Osteoblast (primary cell): ENCODE data around the gene SCYGR7. TPM values are rescaled to one million over a fixed set of nuclear protein-coding genes. Genes with fewer than 3 reads are reported as not detected.

Experiments used
- DNase-seq: peaks from one replicate; pipeline ENCODE4 v3.0.0; 2011; ENCODE audit warnings: low spot score, mixed read lengths; ENCODE audit not compliant: insufficient read length; ENCODE audit errors: missing footprints
- H2AFZ ChIP-seq: 2 replicates; pipeline ENCODE4 v1.6.0; 2011; ENCODE audit warnings: mild to moderate bottlenecking, low read length
- H3K27ac ChIP-seq: 2 replicates; pipeline ENCODE4 v1.5.1; 2011; ENCODE audit warnings: mild to moderate bottlenecking, low read depth, low read length, moderate library complexity
- H3K27me3 ChIP-seq: 2 replicates; pipeline ENCODE4 v1.6.0; 2012; ENCODE audit warnings: mild to moderate bottlenecking, control low read depth, inconsistent platforms, low read length, moderate library complexity; ENCODE audit not compliant: insufficient read depth
- H3K36me3 ChIP-seq: 2 replicates; pipeline ENCODE4 v1.5.1; 2011; ENCODE audit warnings: mild to moderate bottlenecking, low read length, control low read depth, moderate library complexity; ENCODE audit not compliant: insufficient read depth
- H3K4me1 ChIP-seq: 2 replicates; pipeline ENCODE4 v1.5.1; 2011; ENCODE audit warnings: mild to moderate bottlenecking, low read length, control low read depth, moderate library complexity; ENCODE audit not compliant: insufficient read depth
- H3K4me2 ChIP-seq: 2 replicates; pipeline ENCODE4 v1.6.0; 2011; ENCODE audit warnings: mild to moderate bottlenecking, low read length; ENCODE audit not compliant: insufficient read depth
- H3K4me3 ChIP-seq: fragments of 200-600 bp; sonication (generic); 3 replicates; pipeline ENCODE4 v1.5.1; 2012; ENCODE audit warnings: mild to moderate bottlenecking, low read length, inconsistent platforms; ENCODE audit not compliant: insufficient read depth
- H3K79me2 ChIP-seq: 2 replicates; pipeline ENCODE4 v1.6.0; 2012; ENCODE audit warnings: mild to moderate bottlenecking, low read length, control low read depth, inconsistent platforms; ENCODE audit not compliant: insufficient read depth
- H3K9me3 ChIP-seq: 2 replicates; pipeline ENCODE4 v1.5.1; 2011; ENCODE audit warnings: low read depth, low read length, control low read depth
- H4K20me1 ChIP-seq: 2 replicates; pipeline ENCODE4 v1.6.0; 2012; ENCODE audit warnings: mild to moderate bottlenecking, low read length, control low read depth; ENCODE audit not compliant: insufficient read depth
- total RNA-seq: library from RNA; depleted of rRNA; stranded (reverse); fragments of >200 nt; gene quantifications from 2 replicates; pipeline ENCODE4 v1.2.3, GENCODE V29; 2012
- TF ChIP-seq, protein P1 (sequence below): IDR thresholded peaks from 2 replicates; pipeline ENCODE4 v1.5.1; 2011; ENCODE audit warnings: mild to moderate bottlenecking, low read depth, low read length, moderate library complexity; ENCODE audit errors: extremely low read depth

Gene SCYGR7
- total RNA-seq, 1 donor: not detected

GRCh38 chr2:227765788-227766372 is 37.7 kb downstream of the SCYGR7 start:
- H3K79me2 ChIP-seq: no peaks in the 10 kb centered on the region
- DNase-seq: peak; percentile 46
- no peaks in the 10 kb centered on the region for H3K4me1 ChIP-seq
- H4K20me1 ChIP-seq: no peaks in the 10 kb centered on the region
- no peak overlapping the region for H3K27ac ChIP-seq
- H3K36me3 ChIP-seq: no peaks in the 10 kb centered on the region
- TF ChIP-seq, protein P1, sequence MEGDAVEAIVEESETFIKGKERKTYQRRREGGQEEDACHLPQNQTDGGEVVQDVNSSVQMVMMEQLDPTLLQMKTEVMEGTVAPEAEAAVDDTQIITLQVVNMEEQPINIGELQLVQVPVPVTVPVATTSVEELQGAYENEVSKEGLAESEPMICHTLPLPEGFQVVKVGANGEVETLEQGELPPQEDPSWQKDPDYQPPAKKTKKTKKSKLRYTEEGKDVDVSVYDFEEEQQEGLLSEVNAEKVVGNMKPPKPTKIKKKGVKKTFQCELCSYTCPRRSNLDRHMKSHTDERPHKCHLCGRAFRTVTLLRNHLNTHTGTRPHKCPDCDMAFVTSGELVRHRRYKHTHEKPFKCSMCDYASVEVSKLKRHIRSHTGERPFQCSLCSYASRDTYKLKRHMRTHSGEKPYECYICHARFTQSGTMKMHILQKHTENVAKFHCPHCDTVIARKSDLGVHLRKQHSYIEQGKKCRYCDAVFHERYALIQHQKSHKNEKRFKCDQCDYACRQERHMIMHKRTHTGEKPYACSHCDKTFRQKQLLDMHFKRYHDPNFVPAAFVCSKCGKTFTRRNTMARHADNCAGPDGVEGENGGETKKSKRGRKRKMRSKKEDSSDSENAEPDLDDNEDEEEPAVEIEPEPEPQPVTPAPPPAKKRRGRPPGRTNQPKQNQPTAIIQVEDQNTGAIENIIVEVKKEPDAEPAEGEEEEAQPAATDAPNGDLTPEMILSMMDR: no peak
- no peaks in the 10 kb centered on the region for H3K27me3 ChIP-seq
- peak overlapping the region; percentile 50 for H2AFZ ChIP-seq
- no peak overlapping the region for H3K4me2 ChIP-seq
- H3K9me3 ChIP-seq: no peaks in the 10 kb centered on the region
- no peak overlapping the region for H3K4me3 ChIP-seq

DNA sequence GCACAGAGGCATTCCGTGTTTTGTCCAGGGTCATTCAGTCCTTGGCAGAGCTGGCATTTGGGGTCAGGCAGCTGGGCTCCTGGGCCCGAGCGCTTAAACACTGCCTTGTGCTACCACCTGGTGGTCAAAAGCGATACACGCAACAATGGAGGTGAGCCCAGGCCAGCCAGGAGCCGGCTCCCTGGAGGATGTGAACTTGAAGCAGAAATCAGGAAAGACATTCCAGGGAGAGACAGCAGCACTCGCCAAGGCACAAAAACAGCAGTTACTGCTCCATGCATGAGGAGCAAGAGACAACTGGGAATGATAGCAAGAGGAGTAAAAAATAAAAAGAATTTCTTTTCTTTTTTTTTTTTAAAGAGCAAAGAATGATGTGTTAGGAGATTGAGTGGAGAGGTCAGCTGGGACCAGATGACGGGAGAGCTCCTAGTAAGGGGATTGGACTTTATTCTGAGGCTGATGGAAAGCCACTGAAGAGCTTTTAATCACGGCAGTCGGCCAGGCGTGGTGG is 38.3 kb downstream of the SCYGR7 start:
- Histone ChIP-seq H3K36me3 (no peaks in the 10 kb centered on the region), H2AFZ (peak overlapping the region; percentile 50), H3K4me3 (no peak overlapping the region), H3K27me3 (no peaks in the 10 kb centered on the region), H3K4me1 (no peaks in the 10 kb centered on the region), H3K4me2 (no peak overlapping the region), H3K27ac (no peak overlapping the region), H4K20me1 (no peaks in the 10 kb centered on the region), H3K79me2 (no peaks in the 10 kb centered on the region), H3K9me3 (no peaks in the 10 kb centered on the region)
- peak; percentile 93 for DNase-seq
- TF ChIP-seq, protein P1: peak; percentile 86

DNA sequence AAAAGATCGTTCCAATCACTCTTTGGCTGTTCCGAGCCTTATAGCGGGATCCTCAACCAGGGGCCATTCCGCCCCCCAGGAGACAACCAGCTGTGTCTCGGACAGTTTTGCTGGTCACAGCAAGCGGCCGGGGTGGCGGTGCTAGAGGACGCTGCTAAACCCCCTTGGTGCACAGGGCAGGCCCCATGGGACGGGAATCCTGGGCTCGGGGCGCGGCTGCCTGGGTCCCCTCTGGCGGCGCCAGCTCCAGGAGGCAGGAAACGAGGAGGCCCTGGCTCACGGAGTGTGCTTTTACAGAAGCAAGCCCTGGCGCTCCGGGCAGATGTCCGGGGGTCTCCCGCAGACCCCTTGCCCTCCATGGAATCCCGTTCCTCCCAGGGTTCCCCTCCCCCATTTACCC is 39.7 kb downstream of the SCYGR7 start:
- H3K4me1 ChIP-seq: peaks cover 3% of the 10 kb centered on the region
- no peaks in the 10 kb centered on the region for H3K9me3 ChIP-seq
- no peaks in the 10 kb centered on the region for H4K20me1 ChIP-seq
- no peak overlapping the region for H3K4me2 ChIP-seq
- no peak overlapping the region for H3K27ac ChIP-seq
- H3K4me3 ChIP-seq: no peak overlapping the region
- TF ChIP-seq, protein P1: no peak
- no peaks in the 10 kb centered on the region for H3K36me3 ChIP-seq
- H3K79me2 ChIP-seq: no peaks in the 10 kb centered on the region
- DNase-seq: no peak
- no peaks in the 10 kb centered on the region for H3K27me3 ChIP-seq
- H2AFZ ChIP-seq: no peak overlapping the region

DNA sequence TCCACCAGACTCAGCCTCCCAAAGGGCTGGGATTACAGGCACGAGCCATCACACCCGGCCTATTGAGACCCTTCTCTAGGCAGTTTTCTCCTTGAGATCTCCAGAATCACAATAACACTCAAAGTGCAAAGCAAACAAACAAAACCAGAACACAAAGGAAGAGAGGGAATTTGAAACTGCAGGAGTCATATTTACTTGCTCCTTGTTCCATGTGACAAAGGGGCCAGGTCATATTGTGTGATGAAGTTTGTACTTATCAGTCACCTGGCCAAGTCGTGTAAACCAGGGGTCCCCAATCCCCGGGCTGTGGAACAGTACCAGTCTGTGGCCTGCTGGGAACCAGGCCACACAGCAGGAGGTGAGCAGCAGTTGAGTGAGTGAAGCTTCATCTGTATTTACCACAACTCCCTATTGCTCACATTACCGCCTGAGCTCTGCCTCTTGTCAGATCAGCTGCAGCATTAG is 44.1 kb downstream of the SCYGR7 start:
- no peak overlapping the region for H3K27ac ChIP-seq
- H3K4me1 ChIP-seq: peaks cover 7% of the 10 kb centered on the region
- no peaks in the 10 kb centered on the region for H3K79me2 ChIP-seq
- H3K4me3 ChIP-seq: no peak overlapping the region
- H4K20me1 ChIP-seq: no peaks in the 10 kb centered on the region
- H3K9me3 ChIP-seq: no peaks in the 10 kb centered on the region
- H3K4me2 ChIP-seq: no peak overlapping the region
- no peak for DNase-seq
- H3K36me3 ChIP-seq: no peaks in the 10 kb centered on the region
- no peaks in the 10 kb centered on the region for H3K27me3 ChIP-seq
- H2AFZ ChIP-seq: no peak overlapping the region
- TF ChIP-seq, protein P1: no peak
